Jurkat, Clone E6-1 (cell line): ENCODE data around the gene LTA.
"Not testable (repeated sequence)": the region's sequence is repeated elsewhere in the genome, so short reads cannot be mapped to it uniquely, and the experiment has no call there.

Experiments used
- DNase-seq: peaks from one replicate; pipeline ENCODE4 v3.0.0-alpha.2; 2011; ENCODE audit warnings: low read depth, low spot score
- H3K4me3 ChIP-seq: 2 replicates; pipeline ENCODE4 v1.5.1; 2011; ENCODE audit warnings: mild to moderate bottlenecking, low read length, control low read depth, moderate library complexity

Gene LTA

DNA sequence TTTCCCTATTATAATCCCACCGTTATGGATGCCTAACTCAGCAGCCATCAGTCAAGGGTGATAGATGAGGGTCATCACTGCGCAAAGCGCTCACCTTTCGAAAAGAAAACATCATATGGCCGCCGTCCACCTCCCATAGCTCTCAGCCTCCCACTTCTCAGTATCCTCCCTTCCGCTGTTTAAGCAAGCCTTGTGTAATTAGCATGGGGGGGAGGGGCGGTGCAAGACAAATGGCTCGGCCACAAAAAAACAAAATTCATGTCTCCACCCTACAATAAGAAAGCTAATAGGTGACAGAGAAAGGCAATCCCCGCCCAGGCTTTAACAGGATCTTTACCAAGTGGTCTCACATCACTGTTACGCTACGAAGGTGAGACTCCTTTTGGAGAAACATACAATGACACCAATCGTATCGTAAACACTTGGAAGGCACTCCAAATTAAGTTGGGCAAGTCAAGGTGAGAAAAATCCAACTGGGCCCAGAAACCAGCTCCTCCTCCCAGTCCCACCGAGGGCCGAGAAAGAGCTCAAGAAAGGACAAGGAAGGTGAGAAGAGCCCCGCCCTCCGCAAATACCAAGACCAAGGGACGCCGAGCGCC is 30.9 kb upstream of the LTA start:
- DNase-seq: peak; percentile 49
- H3K4me3 ChIP-seq: peak overlapping the region; percentile 99

DNA sequence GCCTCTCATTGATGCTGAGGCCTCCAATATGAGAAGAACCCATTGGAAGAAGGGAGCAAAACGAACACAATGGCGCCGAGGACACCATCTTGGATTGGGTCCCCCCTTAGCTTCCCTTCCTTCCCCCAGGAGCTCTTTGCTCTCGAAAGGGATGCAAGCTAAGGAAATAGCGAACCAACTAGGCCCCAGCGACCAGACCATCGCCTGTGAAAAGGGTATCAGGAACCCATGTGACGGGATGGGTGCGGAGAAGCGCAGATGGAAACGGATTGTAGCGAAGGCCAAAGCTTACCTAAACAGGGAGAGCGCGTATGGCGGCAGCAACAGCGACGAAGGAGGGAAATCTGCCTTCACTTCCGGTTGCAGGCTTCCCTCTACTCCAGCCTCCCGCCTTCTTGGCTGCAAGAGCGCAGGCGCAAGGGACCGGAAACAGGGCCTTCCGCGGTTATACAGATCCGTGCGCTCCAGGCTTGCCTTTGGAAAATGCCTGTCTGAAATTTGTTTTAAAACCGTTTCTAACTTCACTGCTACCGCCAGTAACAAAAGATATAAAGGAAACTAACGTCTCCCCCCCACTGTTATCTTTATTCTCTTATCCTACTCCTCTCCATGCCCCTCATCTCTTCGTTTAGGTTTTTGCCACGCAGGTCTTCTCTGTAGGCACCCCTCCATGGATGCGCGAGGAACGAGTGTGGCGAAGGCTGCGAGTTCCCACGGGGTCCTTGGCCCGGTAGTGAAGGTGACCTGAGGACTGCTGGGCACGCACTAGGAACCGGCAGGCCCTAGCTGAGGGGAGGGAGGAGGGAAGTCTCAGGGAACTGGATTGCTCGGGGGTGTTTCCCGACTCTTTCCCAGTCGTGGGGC is 30.2 kb upstream of the LTA start, which contains the start of gene DDX39B:
DDX39B (minus strand) TSS at position 346 of the 864 bp plus-strand sequence. CDS start 1,471 bp downstream, outside the sequence.
- peak; percentile 98 for DNase-seq
- H3K4me3 ChIP-seq: peak within 1 kb of the TSS; percentile 99

GRCh38 chr6:31543639-31544038 is 28.4 kb upstream of the LTA start:
- DNase-seq: no peak
- no peak overlapping the region for H3K4me3 ChIP-seq

- no peak for DNase-seq
- H3K4me3 ChIP-seq: no peak overlapping the region
These were observed 27.4 kb upstream of the LTA start for GRCh38 chr6:31544676-31545075.

GRCh38 chr6:31545291-31545690 is 26.8 kb upstream of the LTA start:
- DNase-seq: no peak
- H3K4me3 ChIP-seq: no peak overlapping the region

DNA sequence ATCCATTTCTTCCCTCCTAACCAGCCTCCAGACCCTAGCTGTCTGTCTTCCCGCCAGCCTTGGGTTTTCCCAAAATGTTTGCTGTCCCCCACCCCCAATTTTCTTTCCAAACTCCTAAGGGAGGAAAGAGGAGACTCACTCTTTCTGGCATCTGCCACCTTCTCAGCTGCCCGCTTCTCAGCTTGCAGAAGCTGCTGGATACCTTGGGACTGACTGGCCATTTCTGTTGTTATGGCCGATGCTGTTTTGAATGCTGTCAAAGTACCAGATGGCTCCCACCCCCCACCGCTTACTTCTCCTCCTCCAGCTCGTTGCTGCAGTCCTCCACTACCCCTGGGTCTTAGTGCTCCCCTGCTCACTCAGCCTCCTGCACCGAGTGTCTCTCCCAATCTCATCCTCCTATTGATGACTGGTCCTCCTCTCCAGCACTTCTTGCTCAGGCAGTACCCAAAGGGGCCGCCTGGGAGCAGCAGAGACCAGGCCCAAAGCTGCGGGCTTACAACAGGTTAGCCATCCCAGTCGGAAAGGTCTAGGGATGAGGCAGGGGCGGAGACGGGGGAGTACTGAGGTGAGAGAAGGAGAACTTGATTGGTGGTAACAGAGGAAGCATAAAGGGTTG is 25.6 kb upstream of the LTA start, which contains the start of gene ATP6V1G2:
ATP6V1G2 (minus strand) TSS at position 270 of the 619 bp plus-strand sequence; CDS start at position 221, 49 bp downstream.
- H3K4me3 ChIP-seq: peak within 1 kb of the TSS; percentile 63
- DNase-seq: peak; percentile 91

DNA sequence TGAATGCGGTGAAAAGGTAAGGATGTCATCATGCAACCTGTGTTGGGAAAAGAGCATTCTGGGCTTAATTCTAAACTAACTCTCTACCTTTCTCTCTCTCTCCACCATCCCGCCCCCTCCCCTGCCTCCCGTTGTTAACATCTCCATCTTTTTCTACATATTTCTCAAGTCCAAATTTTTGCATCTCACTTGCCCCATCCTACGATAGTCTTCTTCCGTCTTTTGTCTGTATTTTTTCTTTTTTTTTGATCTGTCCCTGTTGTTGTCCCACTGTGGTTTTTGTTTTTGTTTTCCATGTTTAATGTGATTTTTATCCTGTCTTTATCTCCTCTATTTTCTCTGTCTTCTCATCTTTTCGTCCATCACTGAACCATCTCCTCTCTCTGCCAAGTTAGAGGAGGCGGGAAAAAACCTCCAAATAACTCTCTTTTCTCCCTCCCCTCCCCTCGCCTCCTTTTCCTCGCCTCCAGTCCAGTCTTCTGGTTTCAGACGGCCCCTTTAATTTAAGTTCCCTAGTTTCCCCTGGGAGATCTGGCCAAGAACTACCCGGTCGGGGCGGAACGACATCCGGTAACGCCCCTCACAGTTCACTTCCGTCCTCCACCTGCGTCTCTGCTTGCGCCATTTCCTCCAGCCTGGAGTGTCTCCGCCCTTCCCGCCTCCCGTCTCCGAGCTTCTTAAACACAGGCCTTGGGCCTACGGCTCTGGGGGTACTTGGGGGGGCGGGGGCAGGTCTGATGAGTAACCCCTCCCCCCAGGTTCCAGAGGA is 24.9 kb upstream of the LTA start, which contains the start of gene NFKBIL1:
NFKBIL1 (plus strand) TSS at position 651 of the 769 bp plus-strand sequence; CDS start at position 738, 87 bp downstream.
- DNase-seq: peak; percentile 99
- H3K4me3 ChIP-seq: peak within 1 kb of the TSS; percentile 63

GRCh38 chr6:31547727-31548543 is 24.2 kb upstream of the LTA start:
- no peak for DNase-seq
- H3K4me3 ChIP-seq: peak overlapping the region; percentile 63

- no peak for DNase-seq
- peak overlapping the region; percentile 63 for H3K4me3 ChIP-seq
These were observed 23.6 kb upstream of the LTA start for GRCh38 chr6:31548544-31548873.

- DNase-seq, H3K4me3 ChIP-seq: not testable (repeated sequence)
These were observed 20.7 kb upstream of the LTA start for GRCh38 chr6:31551371-31551770.

DNA sequence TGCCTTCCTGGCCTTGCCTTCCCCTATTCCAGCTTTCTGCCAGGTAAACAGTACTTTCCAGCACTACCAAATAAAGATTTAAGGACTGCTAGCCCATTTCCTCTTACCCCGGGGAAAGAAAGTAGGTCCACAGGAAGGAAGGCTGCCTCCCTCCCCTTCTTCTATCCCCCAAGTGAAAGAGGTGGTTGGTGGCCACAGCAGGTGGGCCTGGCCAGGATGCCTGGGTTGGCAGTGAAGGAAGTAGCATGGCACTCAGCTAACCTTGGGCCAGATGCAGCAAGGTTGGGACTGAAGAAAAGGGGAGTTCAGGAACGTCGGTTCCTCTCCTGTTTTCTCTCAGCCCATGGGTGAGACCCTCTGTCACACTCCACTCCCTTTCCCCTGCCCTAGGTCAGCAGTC is 15.8 kb upstream of the LTA start:
- peak overlapping the region; percentile 27 for H3K4me3 ChIP-seq
- peak; percentile 84 for DNase-seq

- DNase-seq: no peak
- H3K4me3 ChIP-seq: 0 out of 2 replicates have a peak overlapping the region, but pooled peaks have one; percentile 44
These were observed 14.4 kb upstream of the LTA start for GRCh38 chr6:31557443-31558317.

DNA sequence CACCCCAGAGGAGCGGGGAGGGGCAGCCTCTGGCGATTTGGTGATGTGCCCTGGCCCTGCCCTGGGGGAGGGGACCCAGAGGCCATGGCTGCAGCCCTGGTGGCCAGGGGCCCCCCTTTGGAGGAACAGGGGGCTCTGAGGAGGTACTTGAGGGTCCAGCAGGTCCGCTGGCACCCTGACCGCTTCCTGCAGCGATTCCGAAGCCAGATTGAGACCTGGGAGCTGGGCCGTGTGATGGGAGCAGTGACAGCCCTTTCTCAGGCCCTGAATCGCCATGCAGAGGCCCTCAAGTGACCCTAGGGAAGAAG is 13.8 kb upstream of the LTA start:
- H3K4me3 ChIP-seq: peak overlapping the region; percentile 44
- no peak for DNase-seq

DNA sequence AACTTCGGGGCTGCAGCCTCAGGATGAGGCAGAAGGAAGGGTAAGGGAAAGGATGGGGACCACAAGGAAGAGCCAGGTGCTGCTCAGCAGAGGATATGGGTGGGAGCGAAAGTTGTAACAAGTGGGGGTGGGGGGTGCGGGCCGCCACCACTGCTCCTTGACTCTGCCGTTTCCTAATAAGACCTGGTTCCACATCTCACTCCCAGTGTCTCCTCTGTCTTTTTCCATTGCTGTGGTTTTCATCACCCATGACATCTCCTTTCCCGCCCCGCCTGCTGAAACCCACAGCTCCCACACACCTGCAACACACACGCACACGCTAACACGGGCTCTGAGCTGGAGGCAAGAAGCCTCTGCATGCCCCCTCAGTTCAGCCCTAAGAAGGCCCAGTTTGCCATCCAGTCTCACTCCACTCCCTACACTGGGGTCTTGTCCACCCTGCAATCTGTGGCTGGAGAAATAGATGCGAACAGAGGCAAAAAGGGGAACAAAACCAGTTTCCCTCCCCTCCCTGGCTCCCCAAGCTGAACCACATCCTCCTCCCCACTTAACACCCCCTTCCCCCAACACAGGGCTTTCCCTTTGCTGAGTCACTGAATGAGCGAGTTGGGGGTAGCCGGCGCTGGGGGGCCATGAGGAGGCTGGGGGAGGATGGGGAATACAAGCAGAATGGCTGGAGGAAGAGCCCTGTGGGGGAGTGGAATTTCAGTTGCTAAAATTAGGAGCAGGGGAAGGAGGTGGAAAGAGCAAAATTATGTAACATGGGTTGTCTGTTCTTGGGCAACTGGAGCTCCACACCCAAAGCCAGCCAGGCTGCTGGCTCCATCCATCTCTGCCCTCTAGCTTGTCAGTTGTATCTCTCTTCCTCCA is 13.2 kb upstream of the LTA start:
- DNase-seq: peak; percentile 84
- H3K4me3 ChIP-seq: peak overlapping the region; percentile 44

- DNase-seq: no peak
- peak overlapping the region; percentile 44 for H3K4me3 ChIP-seq
These were observed 12.5 kb upstream of the LTA start for GRCh38 chr6:31559606-31559957.

DNA sequence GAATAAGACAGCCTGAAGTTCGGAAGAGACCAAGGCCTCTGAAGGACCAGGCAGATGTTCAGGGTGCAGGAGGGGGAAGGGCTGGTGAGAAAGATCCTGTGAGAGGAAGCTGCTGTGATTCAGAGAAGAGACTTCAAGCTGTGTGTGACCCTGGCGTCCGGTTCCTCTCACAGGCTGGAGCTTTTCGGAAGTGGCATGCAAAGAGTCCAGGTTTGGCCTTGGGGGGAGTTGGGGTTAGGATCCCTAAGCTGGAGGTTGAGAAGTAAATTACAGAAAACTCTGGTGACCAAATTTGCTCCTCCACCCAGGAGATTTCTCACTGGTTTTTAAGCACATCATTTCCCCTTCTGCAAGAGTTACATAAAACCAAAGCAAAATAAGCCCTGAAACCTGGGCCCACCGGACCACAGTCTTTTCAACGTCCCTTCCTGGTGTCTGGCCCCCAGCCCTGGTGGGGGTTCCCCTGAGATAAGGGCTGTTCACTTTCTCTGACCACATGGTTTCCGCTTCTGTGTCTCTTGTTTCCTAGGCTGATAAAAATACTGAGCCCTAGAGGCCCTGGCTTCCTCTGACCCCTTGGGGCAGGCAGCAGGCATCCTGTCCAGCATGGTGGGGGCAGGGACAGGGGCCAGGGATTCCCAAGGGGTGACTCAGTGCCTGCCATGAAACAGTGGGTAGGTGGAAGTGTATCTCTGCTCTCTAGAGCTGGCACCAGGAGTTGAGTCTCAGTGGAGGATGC is 12.0 kb upstream of the LTA start:
- DNase-seq: peak; percentile 80
- H3K4me3 ChIP-seq: peak overlapping the region; percentile 44
